Stomach (tissue), 9 donors: ENCODE measurements around the gene CDC42BPB. TPM values are rescaled to one million over a fixed set of nuclear protein-coding genes. Genes with fewer than 3 reads are reported as not detected.

Experiments
- DNase-seq, 2 donors: peaks; one replicate each; pipeline versions ENCODE4 v3.0.0 to v3.0.0-alpha.2; 2013 to 2019
- H3K27ac ChIP-seq, 5 donors: fragments of 200-600 bp in 4 of 5; sonication (generic) in 4 of 5; one replicate each; pipeline ENCODE4 v1.5.1; 2013 to 2019; ENCODE audit warnings: mild to moderate bottlenecking in 1 of 5, moderate library complexity in 1 of 5
- H3K27me3 ChIP-seq, 3 donors: fragments of 200-600 bp; sonication (generic); one replicate each; pipeline ENCODE4 v1.5.1; 2017 to 2019; ENCODE audit warnings: mixed run types in 1 of 3
- H3K36me3 ChIP-seq, 4 donors: fragments of 200-600 bp; sonication (generic); 1 replicate in 3 of 4; 2 replicates in 1 of 4; pipeline ENCODE4 v1.5.1; 2016 to 2019
- H3K4me1 ChIP-seq, 4 donors: fragments of 200-600 bp; sonication (generic); one replicate each; pipeline ENCODE4 v1.5.1; 2016 to 2019
- H3K4me3 ChIP-seq, 4 donors: fragments of 200-600 bp; sonication (generic) in 3 of 4; one replicate each; pipeline ENCODE4 v1.5.1; 2016 to 2019; ENCODE audit warnings: mild to moderate bottlenecking in 1 of 4
- H3K9me3 ChIP-seq, 4 donors: fragments of 200-600 bp; sonication (generic); one replicate each; pipeline ENCODE4 v1.5.1; 2016 to 2019
- EP300 ChIP-seq: sonication (generic); formaldehyde crosslinking; IDR thresholded peaks from one replicate; pipeline ENCODE4 v1.6.1; 2017; ENCODE audit warnings: antibody characterized with exemption
- POLR2A ChIP-seq, 4 donors: fragments of 450-650 bp; IDR thresholded peaks; one replicate each; pipeline ENCODE4 v1.6.1; 2016; ENCODE audit warnings: antibody characterized with exemption in 4 of 4, control low read depth in 2 of 4, mild to moderate bottlenecking in 1 of 4, moderate library complexity in 1 of 4
- POLR2AphosphoS5 ChIP-seq, 3 donors: sonication (generic); formaldehyde crosslinking; IDR thresholded peaks; one replicate each; pipeline ENCODE4 v1.6.1; 2016; ENCODE audit warnings: antibody characterized with exemption in 3 of 3
- WGBS, 5 donors: extraction: QIAGEN DNeasy Blood & Tissue Kit in 3 of 5; methylation state at CpG; one replicate each; pipeline versions ENCODE4 v1.1.5 to v1.1.7; 2013 to 2018; 5-methylcytosine and 5-hydroxymethylcytosine counted together
- intact Hi-C: fragments of 100-400 bp; cut with DNase I; formaldehyde crosslinking; loops from one replicate; pipeline ENCODE4 v1.15.1; 2023; ENCODE audit warnings: low total_unique reads
- polyA plus RNA-seq, 3 donors: library from polyadenylated mRNA; stranded (reverse); fragments of 200-250 nt; gene quantifications; one replicate each; pipeline ENCODE4 v1.2.3, GENCODE V29; 2013
- total RNA-seq, 5 donors: library from RNA; depleted of rRNA; stranded (reverse); fragments of >200 nt; gene quantifications; one replicate each; pipeline versions ENCODE4 v1.1.0 to v1.2.3, GENCODE V29; 2014 to 2016
- TF ChIP-seq, protein P1 (sequence below), 7 experiments: fragments of 450-650 bp in 4 of 7; fragments of 200-600 bp in 3 of 7; sonication (generic) in 3 of 7; IDR thresholded peaks; one replicate each; pipeline ENCODE4 v1.5.1; 2016 to 2019; ENCODE audit warnings: antibody characterized with exemption in 7 of 7, control low read depth in 2 of 7, mild to moderate bottlenecking in 1 of 7
- donor health status: healthy with polysubstance abuse.
- donor health status: Bipolar disorder and iron deficiency.
- donor health status: healthy.

CDC42BPB gene
- total and polyA plus RNA-seq, 8 donors = 16.3 to 400 (median 127) TPM

DNA sequence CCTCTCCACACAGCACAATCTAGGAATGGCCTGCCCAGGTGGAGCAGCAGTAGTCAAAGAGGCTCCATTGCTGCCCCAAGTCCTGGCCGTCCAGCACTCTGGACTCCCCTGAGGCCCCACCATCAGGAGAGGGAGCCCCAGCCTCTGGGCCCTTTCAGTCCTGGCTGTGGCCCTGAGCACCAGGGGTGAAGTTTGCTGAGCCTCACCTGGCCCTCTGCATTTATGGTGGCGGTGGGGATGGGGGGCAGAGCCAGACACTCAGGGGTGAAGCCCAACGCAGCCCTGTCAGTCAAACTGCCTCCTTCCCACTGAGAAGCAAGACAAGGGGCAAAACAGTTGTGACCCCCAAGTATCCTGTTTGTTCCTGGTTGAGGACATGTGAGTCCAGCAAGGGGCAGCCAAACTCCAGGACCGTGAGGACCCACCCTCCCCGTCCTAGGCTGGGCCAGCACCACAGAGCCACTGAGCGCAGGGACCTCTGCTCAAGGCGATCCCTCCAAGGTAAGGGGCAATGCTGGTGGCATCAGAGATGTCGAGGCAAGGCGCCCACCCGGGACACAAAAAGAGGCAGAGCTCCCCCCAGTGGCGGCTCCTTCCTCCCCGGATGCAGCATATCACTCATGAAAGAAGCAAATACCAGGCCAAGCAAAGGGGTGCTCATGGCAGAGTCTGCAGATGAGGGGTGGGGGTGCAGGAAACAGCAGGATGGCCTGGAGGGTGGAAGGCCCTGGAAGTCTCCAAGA lies 139.7 kb downstream of the CDC42BPB start:
- Histone ChIP-seq H3K4me3 (no peak overlapping the region), H3K4me1 (peaks cover 0 to 4% (median 3%) of the 10 kb centered on the region in 4 donors), H3K36me3 (no peaks in the 10 kb centered on the region), H3K9me3 (no peaks in the 10 kb centered on the region), H3K27me3 (peaks cover 0 to 10% (median 3%) of the 10 kb centered on the region in 3 donors), H3K27ac (no peak overlapping the region)
- WGBS, 5 donors = 0 to 39% (median 35%) methylated on average over 4 to 12 of the region's 12 CpGs
- peak; percentile 62 to 71 for DNase-seq
- intact Hi-C loops = loop anchor here (10.0 kb wide), 1 partner anchor 143 kb away; the partner anchor contains the start of gene TRAF3
- no peak for TF ChIP-seq EP300
- TF ChIP-seq, protein P1, sequence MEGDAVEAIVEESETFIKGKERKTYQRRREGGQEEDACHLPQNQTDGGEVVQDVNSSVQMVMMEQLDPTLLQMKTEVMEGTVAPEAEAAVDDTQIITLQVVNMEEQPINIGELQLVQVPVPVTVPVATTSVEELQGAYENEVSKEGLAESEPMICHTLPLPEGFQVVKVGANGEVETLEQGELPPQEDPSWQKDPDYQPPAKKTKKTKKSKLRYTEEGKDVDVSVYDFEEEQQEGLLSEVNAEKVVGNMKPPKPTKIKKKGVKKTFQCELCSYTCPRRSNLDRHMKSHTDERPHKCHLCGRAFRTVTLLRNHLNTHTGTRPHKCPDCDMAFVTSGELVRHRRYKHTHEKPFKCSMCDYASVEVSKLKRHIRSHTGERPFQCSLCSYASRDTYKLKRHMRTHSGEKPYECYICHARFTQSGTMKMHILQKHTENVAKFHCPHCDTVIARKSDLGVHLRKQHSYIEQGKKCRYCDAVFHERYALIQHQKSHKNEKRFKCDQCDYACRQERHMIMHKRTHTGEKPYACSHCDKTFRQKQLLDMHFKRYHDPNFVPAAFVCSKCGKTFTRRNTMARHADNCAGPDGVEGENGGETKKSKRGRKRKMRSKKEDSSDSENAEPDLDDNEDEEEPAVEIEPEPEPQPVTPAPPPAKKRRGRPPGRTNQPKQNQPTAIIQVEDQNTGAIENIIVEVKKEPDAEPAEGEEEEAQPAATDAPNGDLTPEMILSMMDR (IDR thresholded peaks at IDR 0.05) = peak in 4 of 7 experiments; percentile 45 to 59 (median 47)

DNA sequence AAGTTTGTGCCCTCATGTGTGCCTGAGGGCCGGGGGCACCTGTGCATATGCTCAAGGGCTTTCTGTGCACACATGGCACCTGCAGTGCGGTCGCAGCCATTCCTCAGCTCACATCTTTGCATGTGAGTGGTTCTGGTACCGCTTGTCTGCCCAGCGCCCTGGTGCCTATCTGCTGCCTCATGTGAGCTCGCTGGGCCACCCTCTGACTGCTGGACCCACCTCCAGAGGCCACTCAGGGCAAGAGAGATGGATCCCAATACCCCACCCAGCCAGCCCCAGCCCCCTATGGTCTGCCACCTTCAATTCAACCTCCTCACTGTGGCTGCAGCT lies 140.3 kb downstream of the CDC42BPB start:
- no peaks in the 10 kb centered on the region for H3K9me3 ChIP-seq
- no peaks in the 10 kb centered on the region for H3K4me1 ChIP-seq
- H3K36me3 ChIP-seq = peaks cover 0 to 6% (median 1%) of the 10 kb centered on the region in 4 donors
- H3K4me3 ChIP-seq = no peak overlapping the region
- intact Hi-C loops = loop anchor here (10.0 kb wide), 1 partner anchor 142 kb away; the partner anchor contains the start of gene TRAF3
- DNase-seq = no peak
- H3K27ac ChIP-seq = no peak overlapping the region
- H3K27me3 ChIP-seq = peaks cover 0 to 4% (median 0%) of the 10 kb centered on the region in 3 donors
- TF ChIP-seq, protein P1 (IDR thresholded peaks at IDR 0.05) = no peak
- TF ChIP-seq POLR2A (IDR thresholded peaks at IDR 0.05) = no peak
- no peak for TF ChIP-seq EP300
- TF ChIP-seq POLR2AphosphoS5 (IDR thresholded peaks at IDR 0.05) = no peak
- 76 to 97% (median 90%) methylated on average over 5 to 6 of the region's 6 CpGs for WGBS, 5 donors

DNA sequence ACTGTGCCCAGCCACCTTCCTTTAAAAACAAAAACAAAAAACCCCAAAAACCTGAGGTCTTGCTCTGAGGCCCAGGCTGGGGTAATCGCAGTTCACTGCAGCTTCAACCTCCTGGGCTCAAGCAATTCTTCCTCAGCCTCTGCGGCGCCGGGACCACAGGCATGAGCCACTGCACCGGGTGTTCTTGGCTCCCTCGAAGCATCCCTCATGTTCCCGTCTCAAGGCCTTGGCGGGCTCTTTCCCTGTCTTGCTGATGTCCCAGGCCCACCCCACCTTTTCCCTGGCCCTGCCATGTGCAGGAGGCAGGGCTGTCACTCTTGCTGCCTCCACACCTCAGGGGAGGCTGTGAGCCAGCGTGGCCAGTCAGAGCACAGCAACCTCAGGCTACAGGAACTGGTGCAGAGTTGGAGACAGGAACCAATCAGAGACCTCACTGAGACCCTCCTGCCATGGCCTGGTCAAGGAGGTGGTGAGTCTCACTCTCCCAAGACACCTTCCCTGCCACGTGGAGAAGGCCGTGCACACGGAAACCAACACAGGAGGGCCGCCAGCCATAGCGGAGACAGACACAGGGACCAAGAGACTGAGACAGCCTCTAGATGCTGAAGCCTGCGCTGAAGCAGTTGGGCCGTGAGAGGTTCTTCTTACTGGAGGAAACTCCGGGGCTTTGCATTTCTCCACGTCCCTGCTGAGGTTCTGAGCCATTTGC lies 140.8 kb downstream of the CDC42BPB start:
- Histone ChIP-seq H3K36me3 (peaks cover 0 to 9% (median 4%) of the 10 kb centered on the region in 4 donors), H3K27me3 (no peaks in the 10 kb centered on the region), H3K4me3 (no peak overlapping the region), H3K27ac (no peak overlapping the region), H3K4me1 (no peaks in the 10 kb centered on the region), H3K9me3 (no peaks in the 10 kb centered on the region)
- DNase-seq = no peak
- TF ChIP-seq POLR2AphosphoS5 (IDR thresholded peaks at IDR 0.05) = no peak
- no peak for TF ChIP-seq EP300
- TF ChIP-seq, protein P1 (IDR thresholded peaks at IDR 0.05) = no peak
- TF ChIP-seq POLR2A (IDR thresholded peaks at IDR 0.05) = no peak
- 79 to 86% (median 82%) methylated on average over 16 to 18 of the region's 18 CpGs for WGBS, 5 donors
- intact Hi-C loops = loop anchor here (10.0 kb wide), 1 partner anchor 142 kb away; the partner anchor contains the start of gene TRAF3

DNA sequence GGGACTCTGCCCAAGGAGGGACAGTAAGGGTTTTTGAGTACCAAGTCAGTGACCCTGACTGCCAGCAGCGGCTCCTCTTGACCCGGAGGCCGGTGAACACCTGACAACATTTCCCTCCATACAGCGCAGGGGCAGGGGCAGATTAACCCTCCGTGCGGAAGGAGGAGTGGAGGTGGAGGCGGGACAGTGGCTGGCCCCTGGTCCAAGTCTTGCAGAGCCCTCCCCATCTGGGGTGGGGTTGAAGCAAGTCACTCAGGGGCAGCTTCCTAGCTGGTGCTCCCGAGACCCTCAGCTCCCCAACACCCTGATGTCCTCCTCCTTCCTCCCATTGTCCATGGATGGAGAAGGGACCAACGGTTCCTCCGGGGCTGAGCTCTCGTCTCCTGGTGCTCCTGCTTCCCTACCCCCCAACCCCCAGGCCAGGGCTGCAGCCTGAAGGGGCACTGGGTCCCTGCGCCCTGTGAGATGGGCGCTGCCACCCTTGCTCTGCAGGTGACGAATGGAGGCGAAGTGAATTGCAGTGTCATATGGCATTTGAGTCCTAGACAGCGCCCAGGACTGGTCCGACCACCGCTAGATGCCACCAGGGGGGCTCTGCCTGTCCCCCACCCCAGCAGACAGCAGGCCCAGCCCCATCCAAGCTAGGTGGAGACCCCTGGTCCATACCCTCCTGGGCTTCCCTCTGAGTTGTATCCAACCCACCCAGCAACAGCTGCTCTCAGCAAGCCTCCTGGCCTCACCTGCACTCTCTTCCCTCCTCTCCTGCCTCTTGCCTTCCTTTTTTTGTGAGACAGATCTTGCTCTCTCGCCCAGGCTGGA lies 141.8 kb downstream of the CDC42BPB start:
- intact Hi-C loops = loop anchor here (10.0 kb wide), 1 partner anchor 141 kb away; the partner anchor contains the start of gene TRAF3
- Histone ChIP-seq H3K4me3 (no peak overlapping the region), H3K4me1 (no peaks in the 10 kb centered on the region), H3K27ac (no peak overlapping the region), H3K27me3 (no peaks in the 10 kb centered on the region), H3K9me3 (no peaks in the 10 kb centered on the region), H3K36me3 (peaks cover 0 to 10% (median 4%) of the 10 kb centered on the region in 4 donors)
- 70 to 84% (median 82%) methylated on average over 13 to 19 of the region's 19 CpGs for WGBS, 5 donors
- no peak for DNase-seq
- TF ChIP-seq POLR2AphosphoS5 (IDR thresholded peaks at IDR 0.05) (no peak), EP300 (no peak), POLR2A (IDR thresholded peaks at IDR 0.05) (no peak)
- TF ChIP-seq, protein P1 (IDR thresholded peaks at IDR 0.05) = no peak
